Activated T-cell treated with anti-CD3 and anti-CD28 coated beads for 48 hours (primary cell): ENCODE results near the gene WNT9A.
"Not testable (repeated sequence)": the region's sequence is repeated elsewhere in the genome, so short reads cannot be mapped to it uniquely, and the experiment has no call there.

Experiments
- DNase-seq: peaks from one replicate; pipeline ENCODE4 v3.0.0-alpha.2; 2020; ENCODE audit warnings: low read depth

Gene WNT9A

DNA sequence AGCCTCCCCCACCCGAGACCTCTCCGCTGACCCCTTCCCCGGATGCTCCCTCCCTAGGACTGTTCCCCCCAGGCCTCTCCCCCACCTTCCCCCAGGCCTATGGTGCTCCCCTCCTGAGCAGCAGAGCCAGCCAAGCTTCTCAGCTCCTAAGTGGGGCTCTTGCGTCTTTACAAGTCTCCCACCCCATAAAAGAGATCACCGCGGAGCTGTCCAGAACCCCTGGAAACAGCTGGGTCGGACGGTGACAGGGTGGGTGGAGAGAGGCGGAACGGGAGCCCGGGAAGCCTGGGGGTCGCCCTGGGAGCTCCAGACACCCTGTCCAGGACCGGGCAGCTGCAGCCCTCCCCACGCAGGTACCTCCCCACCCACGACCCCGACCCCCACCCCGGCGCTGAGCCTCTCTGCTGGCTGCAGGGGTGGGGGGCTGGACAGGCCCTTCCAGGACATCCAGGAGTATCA, 61.2 kb downstream of the WNT9A start:
- DNase-seq = no peak

GRCh38 chr1:227885648-227886502, 61.9 kb downstream of the WNT9A start:
- no peak for DNase-seq

GRCh38 chr1:227885135-227885647, 62.5 kb downstream of the WNT9A start:
- DNase-seq = no peak

GRCh38 chr1:227884370-227885134, 63.2 kb downstream of the WNT9A start:
- DNase-seq = no peak

GRCh38 chr1:227883641-227884301, 64.0 kb downstream of the WNT9A start:
- no peak for DNase-seq

- DNase-seq = no peak
Measured at GRCh38 chr1:227883073-227883520, 64.6 kb downstream of the WNT9A start.

DNA sequence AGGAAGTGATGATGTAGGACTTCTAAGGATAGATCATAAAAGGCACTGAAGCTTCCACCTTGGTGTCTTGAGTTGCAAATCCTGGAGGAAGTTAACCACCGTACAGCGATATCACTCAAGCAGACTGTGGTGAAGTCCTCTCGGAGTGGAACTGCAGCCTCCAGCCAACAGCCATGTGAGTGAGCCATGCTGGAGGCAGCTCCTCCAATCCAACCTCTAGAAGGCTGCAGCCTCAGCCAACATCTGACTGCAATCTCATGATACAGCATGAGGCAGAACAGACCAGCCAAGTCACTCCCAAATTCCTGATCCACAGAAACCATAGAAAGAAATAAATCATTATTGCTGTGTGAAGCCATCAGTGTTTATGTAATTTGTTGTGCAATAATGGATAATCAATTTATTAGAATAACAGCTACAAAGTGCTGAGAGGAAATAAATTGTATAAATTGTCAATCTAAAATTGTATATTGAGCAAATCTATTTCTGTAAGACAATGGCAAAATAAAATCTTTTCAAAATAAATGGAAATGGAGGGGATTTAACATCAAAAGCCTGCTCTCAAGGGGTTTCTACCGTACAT, 67.3 kb downstream of the WNT9A start:
- DNase-seq = no peak

GRCh38 chr1:227877810-227878209, 69.9 kb downstream of the WNT9A start:
- not testable (repeated sequence) for DNase-seq

DNA sequence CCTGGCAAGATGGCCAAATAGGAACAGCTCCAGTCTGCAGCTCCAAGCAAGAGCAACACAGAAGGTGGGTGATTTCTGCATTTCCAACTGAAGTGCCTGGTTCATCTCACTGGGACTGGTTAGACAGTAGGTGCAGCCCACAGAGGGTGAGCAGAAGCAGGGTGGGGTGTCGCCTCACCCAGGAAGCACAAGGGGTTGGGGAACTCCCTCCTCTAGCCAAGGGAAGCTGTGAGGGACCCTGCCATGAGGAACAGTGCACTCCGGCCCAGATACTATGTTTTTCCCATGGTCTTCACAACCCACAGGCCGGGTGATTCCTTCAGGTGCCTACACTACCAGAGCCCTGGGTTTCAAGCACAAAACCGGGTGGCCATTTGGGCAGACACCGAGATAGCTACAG, 75.8 kb downstream of the WNT9A start:
- DNase-seq = not testable (repeated sequence)

- no peak for DNase-seq
Measured at GRCh38 chr1:227870366-227870765, 77.4 kb downstream of the WNT9A start.

DNA sequence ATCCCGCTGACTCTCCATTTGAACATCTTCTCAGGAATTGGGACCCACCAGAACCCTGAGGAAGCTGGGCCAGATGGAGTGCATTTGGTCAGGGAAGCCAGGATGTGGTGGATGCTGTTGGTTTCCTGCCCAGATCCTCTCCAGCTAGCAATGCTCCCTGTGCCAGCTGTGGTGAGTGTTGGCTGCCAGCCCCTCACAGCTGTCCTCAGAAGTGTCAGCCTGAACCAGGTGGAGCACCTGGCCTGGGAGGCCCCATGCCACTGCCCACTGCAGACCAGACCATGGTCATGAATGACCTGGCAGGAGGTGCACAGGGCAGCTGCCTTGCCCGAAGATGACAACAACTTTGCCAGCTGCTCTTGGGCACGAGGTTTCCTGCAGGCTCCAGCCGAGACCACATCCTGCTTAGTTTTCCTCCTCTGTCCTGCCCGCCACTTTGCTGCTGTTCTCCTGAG, 77.9 kb downstream of the WNT9A start:
- no peak for DNase-seq

DNA sequence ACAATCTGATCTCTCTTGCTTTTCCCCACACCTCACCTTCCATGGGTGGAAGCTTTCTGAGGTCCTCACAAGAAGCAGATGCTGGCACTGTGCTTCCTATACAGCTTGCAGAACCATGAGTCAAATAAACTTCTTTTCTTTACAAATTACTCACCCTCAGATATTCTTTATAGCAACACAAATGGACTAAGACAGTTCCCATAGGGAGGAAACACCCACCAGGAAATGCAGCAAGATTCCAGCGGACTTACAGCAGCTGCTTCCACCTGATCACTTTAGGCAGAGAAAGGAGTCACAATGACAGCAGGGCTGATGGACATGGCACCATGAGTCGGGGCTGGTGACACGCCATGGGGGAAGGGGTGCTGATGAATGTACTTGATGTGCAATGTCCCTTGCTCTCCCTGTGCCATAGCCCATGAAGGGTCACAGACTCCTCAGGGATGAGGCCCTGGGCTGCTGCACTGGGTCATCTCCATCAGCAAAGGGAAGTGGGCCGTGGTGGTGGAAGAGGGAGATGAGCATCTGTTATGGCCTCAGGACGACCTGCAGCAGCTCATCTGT, 78.4 kb downstream of the WNT9A start:
- no peak for DNase-seq
